Left lobe of liver (tissue), 2 donors: ENCODE results near the gene MYO3A. TPM values are rescaled to one million over a fixed set of nuclear protein-coding genes. Genes with fewer than 3 reads are reported as not detected.
"Not testable (repeated sequence)": the region's sequence is repeated elsewhere in the genome, so short reads cannot be mapped to it uniquely, and the experiment has no call there.

Experiments
- ATAC-seq: fragments of 200-7000 bp; cut with Tn5 transposase; one replicate; pipeline ENCODE4 v1.9.1; 2020; ENCODE audit warnings: mild to moderate bottlenecking, moderate library complexity
- DNase-seq: peaks from one replicate; pipeline ENCODE4 v3.0.0-alpha.2; 2020; ENCODE audit warnings: low spot score
- total RNA-seq: library from RNA; stranded (reverse); gene quantifications from one replicate; pipeline ENCODE4 v1.2.1, GENCODE V29; 2021
- donor health status: DM: no; HTN: no; CAD: no; lungs with moderate emphysema.
- donor health status: DM: no; HTN: yes; CAD: no.

MYO3A gene
- total RNA-seq, 1 donor from 2014 or later, result 0.10 TPM

- no peak for ATAC-seq
- no peak for DNase-seq
Observed at GRCh38 chr10:25972631-25973030, 38.6 kb downstream of the MYO3A start.

GRCh38 chr10:25974897-25975459, 40.9 kb downstream of the MYO3A start:
- DNase-seq, result no peak
- ATAC-seq, result no peak

DNA sequence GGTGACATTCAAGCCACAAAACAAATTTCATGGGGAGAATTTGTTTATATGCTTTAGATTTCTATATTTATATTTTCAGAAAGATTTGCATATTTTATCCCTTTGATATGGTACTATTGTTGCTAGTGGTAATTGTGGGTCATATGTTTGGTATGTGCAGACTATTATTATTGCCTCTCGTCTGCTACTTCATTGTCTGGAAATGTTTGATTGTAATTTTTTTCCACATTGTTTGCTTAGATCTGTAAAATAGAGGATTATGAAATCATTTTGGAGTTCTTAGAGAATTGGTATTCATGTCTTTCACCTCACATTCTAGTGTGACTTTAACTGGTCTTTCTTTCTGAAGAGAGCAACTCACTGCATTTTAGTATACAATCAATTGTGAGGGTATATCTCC, 44.7 kb downstream of the MYO3A start:
- no peak for ATAC-seq
- DNase-seq, result no peak

DNA sequence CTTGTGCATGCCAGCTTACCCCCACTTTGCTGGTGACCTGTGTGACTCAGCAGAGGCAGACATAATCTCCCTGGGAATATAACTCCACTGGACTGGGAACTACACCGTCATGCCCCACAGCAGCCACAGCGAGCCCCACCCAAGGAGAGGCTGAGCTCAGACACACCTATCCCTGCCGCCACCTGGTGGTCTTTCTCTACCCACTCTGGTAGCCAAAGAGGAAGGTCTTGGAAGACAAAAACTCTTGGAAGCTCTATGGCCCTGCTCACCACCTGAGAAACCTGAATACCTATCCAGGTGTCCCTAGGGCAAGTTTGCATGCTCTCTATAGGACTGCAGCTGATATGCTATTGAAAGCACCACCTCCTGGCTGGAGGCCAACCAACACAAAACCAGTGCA, 48.1 kb downstream of the MYO3A start:
- no peak for DNase-seq
- no peak for ATAC-seq

- no peak for DNase-seq
- no peak for ATAC-seq
Observed at GRCh38 chr10:25988583-25988982, 54.6 kb downstream of the MYO3A start.

DNA sequence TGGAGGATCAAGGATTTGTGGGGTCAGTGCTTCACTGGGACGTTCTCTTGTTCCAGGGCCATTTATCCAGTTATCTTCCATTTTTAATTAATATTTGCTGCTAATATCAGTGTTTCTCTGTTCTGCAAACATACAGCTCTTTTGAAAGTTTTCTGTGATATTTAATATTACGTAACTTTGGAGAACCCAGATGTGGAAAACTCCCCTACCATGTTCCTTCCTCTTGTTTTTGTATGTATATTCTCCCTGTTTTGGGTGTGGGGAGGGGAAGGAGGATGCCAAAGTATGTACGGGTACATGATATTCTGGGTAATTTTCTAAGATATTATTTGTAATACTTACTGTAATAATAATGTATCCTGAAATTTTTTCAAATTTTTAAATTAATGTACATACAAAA, 55.9 kb downstream of the MYO3A start:
- DNase-seq (no peak), ATAC-seq (no peak)

DNA sequence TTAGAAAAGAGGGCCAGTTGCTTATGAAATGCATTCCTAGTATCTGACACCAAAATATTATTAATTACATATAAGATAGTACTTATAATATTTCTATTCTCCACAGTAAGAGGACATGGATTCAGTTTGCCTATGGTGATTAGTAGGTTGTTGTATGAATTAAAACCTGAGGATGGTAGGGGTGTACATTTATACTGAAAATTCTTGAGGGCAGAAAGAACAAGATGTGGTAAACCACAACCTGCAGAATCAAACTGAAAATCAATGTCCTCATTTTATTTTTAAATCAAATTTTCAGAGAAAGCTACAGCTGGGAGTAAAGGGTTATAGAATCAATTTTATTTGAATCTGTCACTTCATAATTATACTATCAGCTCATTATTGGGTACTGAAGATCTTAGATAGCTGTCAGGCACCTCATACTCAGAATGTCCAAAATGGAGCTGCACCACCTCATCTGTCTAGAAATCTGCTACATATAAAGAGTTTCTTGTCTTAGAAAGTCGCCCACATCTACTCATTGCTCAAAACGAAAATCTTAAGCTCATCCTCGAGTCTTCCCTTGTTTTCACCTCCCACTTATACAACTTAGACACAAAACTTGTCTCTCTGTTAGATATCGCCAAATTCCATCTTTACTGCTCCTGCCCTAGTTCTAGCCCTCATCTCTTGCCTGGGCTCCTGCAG, 65.4 kb downstream of the MYO3A start:
- no peak for DNase-seq
- ATAC-seq, result no peak

GRCh38 chr10:26000971-26001370, 66.9 kb downstream of the MYO3A start:
- no peak for DNase-seq
- no peak for ATAC-seq

DNA sequence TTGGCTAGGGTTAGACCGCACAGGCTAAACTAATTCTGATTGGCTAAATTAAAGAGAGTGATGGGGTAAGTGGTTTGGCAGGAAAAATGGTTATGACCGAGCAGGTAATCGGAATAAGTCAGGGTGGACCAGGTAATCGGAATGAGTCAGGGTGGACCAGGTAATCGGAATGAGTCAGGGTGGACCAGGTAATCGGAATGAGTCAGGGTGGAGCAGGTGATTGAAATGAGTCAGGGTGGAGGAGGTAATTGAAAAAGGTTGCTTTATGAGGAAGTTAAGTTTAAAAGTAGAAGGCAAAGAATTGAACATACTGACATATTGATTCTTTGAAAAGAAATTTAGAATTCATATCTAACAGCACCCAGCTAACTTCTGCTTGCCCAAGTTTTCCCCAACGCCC, 68.4 kb downstream of the MYO3A start:
- DNase-seq, ATAC-seq: not testable (repeated sequence)

DNA sequence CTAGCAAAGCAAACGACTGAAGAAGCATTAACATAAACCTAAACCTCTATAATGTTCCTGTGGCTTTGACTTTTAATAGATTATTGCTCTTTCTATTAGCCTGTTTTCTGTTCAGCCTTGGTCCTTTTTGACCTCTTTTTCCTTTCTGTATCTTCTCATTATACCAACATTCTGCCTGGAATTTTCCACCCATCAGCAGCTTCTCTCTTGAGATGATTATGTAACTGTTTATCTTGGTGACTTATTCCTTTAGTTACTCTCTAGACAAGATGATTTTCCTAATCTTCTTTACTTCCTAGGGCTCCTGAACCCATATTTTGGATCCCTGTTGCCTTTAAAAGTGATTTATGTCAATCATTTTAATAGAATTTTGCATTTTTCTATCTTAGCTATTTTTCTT, 81.1 kb downstream of the MYO3A start:
- DNase-seq, result no peak

DNA sequence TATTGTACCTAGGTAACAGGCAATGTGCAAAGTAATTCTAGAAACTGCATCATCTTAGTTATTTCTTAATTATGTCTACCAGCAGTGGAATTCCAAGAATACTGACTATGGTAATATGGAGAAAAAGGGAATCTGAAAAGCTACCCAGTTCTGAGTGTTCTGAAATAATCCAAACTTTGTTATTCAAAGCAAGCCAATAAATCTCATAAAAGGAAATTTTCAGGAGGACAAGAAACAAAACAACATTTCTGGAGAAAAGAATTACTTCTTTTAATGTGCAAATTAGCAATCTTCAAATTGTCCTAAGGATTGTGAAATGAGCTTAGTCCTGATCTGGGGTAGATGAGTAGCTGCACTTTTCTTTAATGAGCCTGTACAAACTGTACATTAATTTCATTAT, 88.8 kb downstream of the MYO3A start:
- no peak for ATAC-seq
- no peak for DNase-seq

More for the DNA sequence above, 81.1 kb downstream of the MYO3A start:
- ATAC-seq, result no peak

DNA sequence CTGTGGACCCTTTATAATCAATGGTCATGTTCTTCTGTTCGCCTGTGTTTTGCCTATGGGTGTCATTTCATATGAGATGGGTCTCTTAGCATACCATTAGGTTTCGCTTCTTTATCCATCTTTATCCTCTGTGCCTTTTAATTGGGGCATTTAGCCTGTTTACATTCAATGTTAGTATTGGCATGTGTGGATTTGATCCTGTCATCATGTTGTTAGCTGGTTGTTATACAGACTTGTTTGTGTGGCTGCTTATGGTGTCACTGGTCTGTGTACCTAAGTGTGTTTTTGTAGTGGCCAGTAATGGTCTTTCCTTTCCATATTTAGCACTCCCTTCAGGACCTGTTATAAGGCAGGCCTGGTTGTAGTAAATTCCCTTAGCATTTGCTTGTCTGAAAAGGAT, 90.3 kb downstream of the MYO3A start:
- ATAC-seq (no peak), DNase-seq (no peak)

- ATAC-seq, result no peak
Observed at GRCh38 chr10:26025523-26025922, 91.5 kb downstream of the MYO3A start.

GRCh38 chr10:26029858-26030257, 95.8 kb downstream of the MYO3A start:
- DNase-seq (no peak), ATAC-seq (no peak)

More at GRCh38 chr10:26025523-26025922, 91.5 kb downstream of the MYO3A start:
- DNase-seq, result no peak

DNA sequence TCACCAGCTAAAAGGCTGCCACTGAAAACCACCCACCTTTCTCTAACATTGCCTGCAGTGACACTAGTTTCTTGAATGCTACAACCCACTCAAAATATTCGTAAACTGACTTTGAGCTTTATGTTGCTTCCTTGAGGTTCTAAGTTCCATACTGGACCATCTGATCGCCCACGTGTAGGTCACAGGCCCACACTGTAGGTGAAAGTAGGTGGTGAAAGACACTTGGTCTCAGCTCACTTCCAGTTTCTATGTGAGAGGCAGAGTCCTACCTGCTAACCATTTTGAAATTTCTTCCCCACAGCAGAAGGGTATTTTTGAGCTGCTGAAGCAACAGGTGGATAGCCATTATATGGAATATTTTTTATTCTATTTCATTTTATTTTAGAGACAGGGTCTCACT, 97.3 kb downstream of the MYO3A start:
- ATAC-seq, result no peak
- DNase-seq, result no peak

- DNase-seq (no peak), ATAC-seq (no peak)
Observed at GRCh38 chr10:26043469-26043868, 109.4 kb downstream of the MYO3A start.

DNA sequence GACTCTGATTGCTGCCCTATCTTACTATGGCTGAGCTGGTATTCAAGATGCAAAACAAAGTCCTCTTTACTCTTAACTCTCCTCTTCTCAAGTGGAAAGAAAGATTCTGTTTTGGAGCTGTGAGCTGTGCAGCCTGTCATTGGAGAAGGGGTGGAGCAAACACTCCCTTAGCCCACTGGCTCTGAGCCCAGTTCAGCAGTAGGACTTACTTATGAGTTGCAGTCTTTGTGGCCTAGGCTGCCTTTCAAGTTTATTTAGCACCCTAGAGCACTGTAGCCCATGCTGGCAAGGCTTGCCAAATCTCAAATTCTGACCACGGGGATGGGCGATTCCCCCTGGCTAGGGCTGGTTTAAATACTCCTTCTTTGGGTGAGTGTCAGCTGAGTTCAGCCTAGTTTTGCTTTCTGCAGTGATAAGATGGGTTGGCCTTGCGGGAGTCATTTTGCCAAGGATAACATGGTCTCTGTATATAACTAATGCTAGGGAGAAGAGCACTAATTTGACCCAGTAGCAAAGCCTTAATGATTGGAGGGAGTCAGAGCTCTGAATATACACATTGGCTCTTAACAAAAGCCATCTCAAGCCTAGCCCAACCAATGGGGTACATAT, 110.2 kb downstream of the MYO3A start:
- DNase-seq (no peak), ATAC-seq (no peak)

GRCh38 chr10:26046073-26046700, 112.2 kb downstream of the MYO3A start:
- no peak for ATAC-seq
- no peak for DNase-seq

DNA sequence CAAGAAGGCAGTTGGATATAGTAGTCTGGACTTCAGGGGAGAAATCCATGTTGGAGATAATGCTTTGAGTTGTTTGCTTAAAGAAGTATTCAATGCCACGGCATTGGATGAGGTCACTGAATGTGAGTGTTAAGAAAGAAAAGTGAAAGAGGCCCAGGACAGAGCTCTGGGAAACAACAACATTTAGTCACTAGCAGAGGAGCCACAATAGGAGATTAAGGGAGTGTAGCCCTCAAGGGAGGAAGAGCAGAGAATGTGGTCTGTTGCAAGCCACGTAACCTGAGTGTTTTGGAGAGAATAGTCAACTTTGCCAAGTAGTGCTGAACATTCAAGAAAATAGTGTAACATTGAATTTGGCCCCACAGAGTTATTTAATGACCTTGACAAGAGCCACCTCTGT, 114.7 kb downstream of the MYO3A start:
- DNase-seq (no peak), ATAC-seq (no peak)

GRCh38 chr10:26052326-26052725, 118.3 kb downstream of the MYO3A start:
- no peak for DNase-seq
- ATAC-seq, result no peak

DNA sequence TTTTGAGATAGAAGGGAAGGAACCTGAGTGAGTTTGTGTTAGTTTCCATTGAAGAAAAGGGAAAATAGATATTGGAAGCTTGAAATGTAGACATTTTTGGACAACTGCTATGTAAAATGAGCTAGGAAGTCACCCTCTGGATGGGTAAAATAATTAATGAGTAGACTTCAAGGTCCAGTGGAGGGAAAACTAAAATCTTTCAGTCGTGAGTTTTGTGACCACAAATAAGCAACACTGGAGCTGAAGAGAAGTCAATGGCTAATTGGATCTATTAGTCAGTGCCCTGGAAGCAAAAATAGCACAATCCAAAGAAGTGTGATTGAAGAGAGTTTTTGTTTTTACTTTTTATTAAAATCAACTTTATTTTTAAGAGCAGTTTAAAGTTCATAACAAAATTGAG, 123.4 kb downstream of the MYO3A start:
- DNase-seq (no peak), ATAC-seq (no peak)

DNA sequence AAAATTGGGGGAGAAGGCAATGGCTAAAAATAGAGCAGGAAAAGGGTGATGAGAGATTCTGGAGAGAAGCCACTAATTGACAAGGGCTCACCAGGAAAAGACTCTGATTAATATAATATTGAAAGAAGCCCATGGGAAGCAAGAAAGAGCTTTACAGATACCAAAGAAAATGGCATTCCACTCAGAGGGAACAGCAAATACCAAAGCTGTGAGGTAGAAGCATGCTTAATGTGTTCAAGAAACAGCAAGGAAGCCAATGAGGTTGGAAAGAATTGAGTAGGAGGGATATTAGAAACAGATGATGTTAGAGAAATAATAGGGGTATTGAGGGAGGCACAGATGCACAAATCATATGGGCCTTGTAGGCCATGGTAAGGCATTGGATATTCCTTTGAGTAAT, 130.1 kb downstream of the MYO3A start:
- no peak for DNase-seq
- no peak for ATAC-seq
